A673 (cell line): ENCODE results near the gene HPS1. TPM values are rescaled to one million over a fixed set of nuclear protein-coding genes. Genes with fewer than 3 reads are reported as not detected.

Experiments used
- BruUV-seq: library from RNA; stranded (reverse); fragments of 400-500 nt; replicated peaks from 2 replicates; lab custom pipeline; 2021; lab: Mats Ljungman, UMichigan
- CTCF ChIA-PET: fragments of 300-600 bp; sonication (Branson Sonifier 250); formaldehyde crosslinking; loops from one replicate; lab custom pipeline; 2022; ENCODE audit warnings: antibody characterized with exemption; lab: Charles Lee
- POLR2A ChIA-PET: fragments of 300-600 bp; sonication (Branson Sonifier 250); formaldehyde crosslinking; loops from one replicate; lab custom pipeline; 2022; ENCODE audit warnings: antibody characterized with exemption; ENCODE audit not compliant: low non-redundant PET; lab: Charles Lee
- DNase-seq: peaks from one replicate; pipeline ENCODE4 v3.0.0-alpha.2; 2015; ENCODE audit warnings: low spot score
- H3K27ac ChIP-seq: fragments of 200-600 bp; sonication (generic); 2 replicates; pipeline ENCODE4 v1.5.1; 2016; ENCODE audit warnings: mixed run types, low read depth, mild to moderate bottlenecking, mixed read lengths, antibody characterized with exemption, low read length; ENCODE audit not compliant: poor library complexity, severe bottlenecking
- H3K27me3 ChIP-seq: fragments of 200-600 bp; sonication (generic); replicated peaks from 2 replicates; pipeline ENCODE4 v1.6.1; 2017; ENCODE audit warnings: mixed run types, low read depth, mild to moderate bottlenecking, mixed read lengths, antibody characterized with exemption, low read length; ENCODE audit not compliant: insufficient read depth, poor library complexity
- H3K36me3 ChIP-seq: fragments of 200-600 bp; sonication (generic); 2 replicates; pipeline ENCODE4 v1.6.1; 2016; ENCODE audit warnings: mixed run types, mild to moderate bottlenecking, mixed read lengths, antibody characterized with exemption, low read length; ENCODE audit not compliant: insufficient read depth, poor library complexity, severe bottlenecking
- H3K4me1 ChIP-seq: fragments of 200-600 bp; sonication (generic); 2 replicates; pipeline ENCODE4 v1.6.1; 2017; ENCODE audit warnings: mixed run types, mild to moderate bottlenecking, mixed read lengths, antibody characterized with exemption, low read length; ENCODE audit not compliant: insufficient read depth, poor library complexity, severe bottlenecking
- H3K4me3 ChIP-seq: fragments of 200-600 bp; sonication (generic); 2 replicates; pipeline ENCODE4 v1.5.1; 2016; ENCODE audit warnings: low read depth, mixed run types, mild to moderate bottlenecking, mixed read lengths, low read length; ENCODE audit not compliant: poor library complexity, severe bottlenecking
- H3K9me3 ChIP-seq: fragments of 200-600 bp; sonication (generic); 2 replicates; pipeline ENCODE4 v1.6.1; 2016; ENCODE audit warnings: mixed run types, low read depth, mild to moderate bottlenecking, mixed read lengths, antibody characterized with exemption, low read length; ENCODE audit not compliant: poor library complexity, severe bottlenecking
- CTCF ChIP-seq: fragments of 300-800, 200-600 bp; sonication (generic); conservative IDR thresholded peaks from 2 replicates; pipeline ENCODE4 v1.5.1; 2017; ENCODE audit warnings: low read depth, mild to moderate bottlenecking, antibody characterized with exemption, low read length, moderate library complexity, mixed read lengths
- EZH2 ChIP-seq: fragments of 200-600 bp; sonication (generic); IDR thresholded peaks from 2 replicates; pipeline ENCODE4 v1.6.1; 2017; ENCODE audit warnings: borderline replicate concordance, low read depth, mild to moderate bottlenecking, mixed read lengths, antibody characterized with exemption, low read length; ENCODE audit not compliant: poor library complexity, severe bottlenecking
- intact Hi-C: fragments of 100-400 bp; cut with micrococcal nuclease; formaldehyde crosslinking; loops from one replicate; pipeline ENCODE4 v1.10.0; 2022; ENCODE audit not compliant: unreplicated experiment
- total RNA-seq: library from RNA; stranded (reverse); gene quantifications from 2 replicates; pipeline ENCODE4 v1.2.3, GENCODE V29; 2021

The HPS1 gene
- total RNA-seq, 1 experiment from 2014 or later = 40.6 TPM

- DNase-seq = no peak
- CTCF ChIA-PET = interaction anchor here (0.5 to 1.2 kb wide), 2 partner anchors 10 to 641 kb away, joined by 3 to 4 read pairs; no protein-coding TSS in a partner anchor
- Histone ChIP-seq H3K4me3 (no peak overlapping the region), H3K27ac (no peak overlapping the region), H3K36me3 (peaks cover 7% of the 10 kb centered on the region), H3K27me3 (no peaks in the 10 kb centered on the region), H3K4me1 (no peaks in the 10 kb centered on the region), H3K9me3 (peaks cover 4% of the 10 kb centered on the region)
- intact Hi-C loops = no loop called here
- BruUV-seq = no TSS peak
- POLR2A ChIA-PET = no interaction called here
- TF ChIP-seq CTCF = no peak
- TF ChIP-seq EZH2 = no peak
Measured at GRCh38 chr10:98435178-98435577, 11.6 kb downstream of the HPS1 start.

- peaks cover 7% of the 10 kb centered on the region for H3K36me3 ChIP-seq
- no peaks in the 10 kb centered on the region for H3K27me3 ChIP-seq
- TF ChIP-seq CTCF (no peak), EZH2 (no peak)
- no TSS peak for BruUV-seq
- CTCF ChIA-PET = no interaction called here
- H3K4me3 ChIP-seq = no peak overlapping the region
- H3K4me1 ChIP-seq = no peaks in the 10 kb centered on the region
- POLR2A ChIA-PET = no interaction called here
- intact Hi-C loops = no loop called here
- H3K9me3 ChIP-seq = peaks cover 4% of the 10 kb centered on the region
- no peak for DNase-seq
- H3K27ac ChIP-seq = no peak overlapping the region
Measured at GRCh38 chr10:98433881-98434732, 12.6 kb downstream of the HPS1 start.

- no peak for DNase-seq
- peaks cover 4% of the 10 kb centered on the region for H3K9me3 ChIP-seq
- BruUV-seq = no TSS peak
- CTCF ChIA-PET = no interaction called here
- H3K36me3 ChIP-seq = peaks cover 7% of the 10 kb centered on the region
- H3K27ac ChIP-seq = no peak overlapping the region
- no peak for TF ChIP-seq CTCF
- no peak for TF ChIP-seq EZH2
- H3K4me3 ChIP-seq = no peak overlapping the region
- intact Hi-C loops = no loop called here
- H3K27me3 ChIP-seq = no peaks in the 10 kb centered on the region
- H3K4me1 ChIP-seq = no peaks in the 10 kb centered on the region
- POLR2A ChIA-PET = no interaction called here
Measured at GRCh38 chr10:98433371-98433770, 13.4 kb downstream of the HPS1 start.
